ENCODE data around the gene TMEM25.

GRCh38 chr11:118536726-118537125 lies 5.7 kb downstream of the TMEM25 start:
- TF ChIP-seq ESRRA (CRISPR knock-in tag; IDR thresholded peaks at IDR 0.05; ENCODE audit: low read depth) = no peak
- TF ChIP-seq CTCF (CRISPR knock-in tag; IDR thresholded peaks at IDR 0.05) = no peak
- no peak for TF ChIP-seq ZSCAN29 (CRISPR knock-in tag; conservative IDR thresholded peaks at IDR 0.05)
- TF ChIP-seq SMARCC2 (IDR thresholded peaks at IDR 0.05) = no peak
- no peak for TF ChIP-seq HDAC2 (CRISPR knock-in tag; IDR thresholded peaks at IDR 0.05)
- no peak for TF ChIP-seq HOXA7 (CRISPR knock-in tag; IDR thresholded peaks at IDR 0.05)
- no peak for TF ChIP-seq SRF (IDR thresholded peaks at IDR 0.05; ENCODE audit: low read depth, low read length)
- TF ChIP-seq ZNF256 (CRISPR knock-in tag; conservative IDR thresholded peaks at IDR 0.05) = no peak

All from HepG2 (cell line).